SU-DHL-6 (cell line): ENCODE results near the gene ARHGEF11.

Experiments
- H2AFZ ChIP-seq: fragments of 200-600 bp; sonication (generic); 2 replicates; pipeline ENCODE4 v1.6.1; 2014; ENCODE audit warnings: low read depth, mild to moderate bottlenecking, moderate library complexity, mixed read lengths, antibody characterized with exemption, low read length; ENCODE audit not compliant: severe bottlenecking
- H3F3A ChIP-seq: fragments of 200-600 bp; shearing (Covaris generic); 2 replicates; pipeline ENCODE4 v1.6.0; 2016; ENCODE audit warnings: antibody characterized with exemption, mild to moderate bottlenecking; ENCODE audit not compliant: insufficient read depth
- H3K27ac ChIP-seq: fragments of 200-600 bp; sonication (generic); 2 replicates; pipeline ENCODE4 v1.5.1; 2016; ENCODE audit warnings: low read depth, mild to moderate bottlenecking, low read length, moderate library complexity, mixed read lengths
- H3K27me3 ChIP-seq: fragments of 200-600 bp; sonication (generic), shearing (Covaris generic); 2 replicates; pipeline ENCODE4 v1.6.0; 2014; ENCODE audit warnings: mild to moderate bottlenecking, low read length
- H3K36me3 ChIP-seq: fragments of 200-600 bp; sonication (generic); 2 replicates; pipeline ENCODE4 v1.6.1; 2014; ENCODE audit warnings: mild to moderate bottlenecking, low read length, mixed read lengths
- H3K4me2 ChIP-seq: fragments of 300-600, 200-600 bp; shearing (Covaris generic), sonication (generic); 2 replicates; pipeline ENCODE4 v1.6.0; 2014; ENCODE audit warnings: low read length, low read depth, mild to moderate bottlenecking; ENCODE audit not compliant: poor library complexity, severe bottlenecking
- H3K4me3 ChIP-seq: fragments of 200-600 bp; sonication (generic); 2 replicates; pipeline ENCODE4 v1.5.1; 2014; ENCODE audit warnings: antibody characterized with exemption, low read length, mild to moderate bottlenecking, mixed read lengths; ENCODE audit not compliant: insufficient read depth, poor library complexity, severe bottlenecking
- H3K79me2 ChIP-seq: fragments of 200-600 bp; sonication (generic); 2 replicates; pipeline ENCODE4 v1.6.1; 2014; ENCODE audit warnings: mild to moderate bottlenecking, low read length, moderate library complexity; ENCODE audit not compliant: insufficient read depth
- H3K9ac ChIP-seq: fragments of 200-600 bp; sonication (generic); 2 replicates; pipeline ENCODE4 v1.7.0; 2014; ENCODE audit warnings: mild to moderate bottlenecking, low read length
- H3K9me2 ChIP-seq: fragments of 200-600 bp; sonication (generic); replicated peaks from 2 replicates; pipeline ENCODE4 v1.6.1; 2014; ENCODE audit warnings: low read length; ENCODE audit not compliant: insufficient read depth
- H3K9me3 ChIP-seq: fragments of 200-600 bp; sonication (generic); 2 replicates; pipeline ENCODE4 v1.6.1; 2014; ENCODE audit warnings: low read length, mixed read lengths; ENCODE audit not compliant: insufficient read depth
- H4K20me1 ChIP-seq: fragments of 200-600 bp; sonication (generic); 2 replicates; pipeline ENCODE4 v1.6.1; 2014; ENCODE audit warnings: low read depth, mild to moderate bottlenecking, antibody characterized with exemption, low read length, moderate library complexity, mixed read lengths
- CTCF ChIP-seq: fragments of 200-600 bp; sonication (generic); IDR thresholded peaks from one replicate; pipeline ENCODE4 v1.5.1; 2017; ENCODE audit warnings: antibody characterized with exemption, mild to moderate bottlenecking, low read length, moderate library complexity; ENCODE audit not compliant: insufficient read depth, poor library complexity, severe bottlenecking
- EZH2phosphoT487 ChIP-seq: fragments of 200-600 bp; sonication (generic), shearing (Covaris generic); conservative IDR thresholded peaks from 2 replicates; pipeline ENCODE4 v1.6.1; 2018; ENCODE audit warnings: mild to moderate bottlenecking, antibody characterized with exemption, low read length, moderate library complexity, mixed read lengths

Gene ARHGEF11

GRCh38 chr1:157032303-157032702 is 13.2 kb downstream of the ARHGEF11 start:
- H3K9me2 ChIP-seq = no peaks in the 10 kb centered on the region
- H3K27ac ChIP-seq = no peak overlapping the region
- H3K4me2 ChIP-seq = no peak overlapping the region
- no peak overlapping the region for H2AFZ ChIP-seq
- H3K4me3 ChIP-seq = no peak overlapping the region
- no peaks in the 10 kb centered on the region for H3K9me3 ChIP-seq
- no peaks in the 10 kb centered on the region for H3F3A ChIP-seq
- H4K20me1 ChIP-seq = no peaks in the 10 kb centered on the region
- TF ChIP-seq CTCF = no peak
- no peak for TF ChIP-seq EZH2phosphoT487
- no peaks in the 10 kb centered on the region for H3K36me3 ChIP-seq
- H3K9ac ChIP-seq = no peak overlapping the region
- H3K27me3 ChIP-seq = no peaks in the 10 kb centered on the region
- H3K79me2 ChIP-seq = no peaks in the 10 kb centered on the region

GRCh38 chr1:157030728-157031127 is 14.8 kb downstream of the ARHGEF11 start:
- TF ChIP-seq CTCF (no peak), EZH2phosphoT487 (no peak)
- no peaks in the 10 kb centered on the region for H3F3A ChIP-seq
- H3K27ac ChIP-seq = no peak overlapping the region
- H3K9ac ChIP-seq = no peak overlapping the region
- H3K79me2 ChIP-seq = no peaks in the 10 kb centered on the region
- no peak overlapping the region for H2AFZ ChIP-seq
- no peaks in the 10 kb centered on the region for H3K9me2 ChIP-seq
- no peaks in the 10 kb centered on the region for H3K27me3 ChIP-seq
- H3K4me3 ChIP-seq = no peak overlapping the region
- H3K4me2 ChIP-seq = no peak overlapping the region
- H3K9me3 ChIP-seq = no peaks in the 10 kb centered on the region
- no peaks in the 10 kb centered on the region for H4K20me1 ChIP-seq
- no peaks in the 10 kb centered on the region for H3K36me3 ChIP-seq

- no peak overlapping the region for H3K27ac ChIP-seq
- H2AFZ ChIP-seq = no peak overlapping the region
- H3K27me3 ChIP-seq = no peaks in the 10 kb centered on the region
- no peaks in the 10 kb centered on the region for H3K36me3 ChIP-seq
- no peaks in the 10 kb centered on the region for H3K79me2 ChIP-seq
- H3K9ac ChIP-seq = no peak overlapping the region
- H4K20me1 ChIP-seq = no peaks in the 10 kb centered on the region
- H3K4me2 ChIP-seq = no peak overlapping the region
- no peaks in the 10 kb centered on the region for H3K9me3 ChIP-seq
- TF ChIP-seq EZH2phosphoT487 (no peak), CTCF (no peak)
- no peak overlapping the region for H3K4me3 ChIP-seq
- H3F3A ChIP-seq = no peaks in the 10 kb centered on the region
- no peaks in the 10 kb centered on the region for H3K9me2 ChIP-seq
Observed at GRCh38 chr1:157028674-157029073, 16.9 kb downstream of the ARHGEF11 start.
